Ureter (tissue), 1 donor: ENCODE data around the gene PM20D1. TPM values are rescaled to one million over a fixed set of nuclear protein-coding genes. Genes with fewer than 3 reads are reported as not detected.

ENCODE experiments used
- total RNA-seq: library from RNA; stranded (reverse); gene quantifications from one replicate; pipeline ENCODE4 v1.2.4, GENCODE V29; 2023
- donor health status: DM: yes; HTN: yes; CAD: no.

PM20D1 gene
- total RNA-seq, 1 donor from 2014 or later = 23.7 TPM

Other genes starting within 250 kb of the PM20D1 start
- 88.7 TPM for gene ELK4, start 218.1 kb downstream of the PM20D1 start, total RNA-seq
- 3.7 TPM for gene SLC45A3, start 169.6 kb downstream of the PM20D1 start, total RNA-seq
- gene NUCKS1, start 100.0 kb downstream of the PM20D1 start, total RNA-seq = 189 TPM
- gene RAB29, start 74.7 kb downstream of the PM20D1 start, total RNA-seq = 19.2 TPM
- gene SLC41A1, start 36.9 kb downstream of the PM20D1 start, total RNA-seq = 27.4 TPM
- 0.13 TPM for gene SLC26A9, start 93.3 kb upstream of the PM20D1 start, total RNA-seq
- gene RAB7B, start 153.3 kb upstream of the PM20D1 start, total RNA-seq = 11.7 TPM
- gene CTSE, start 173.8 kb upstream of the PM20D1 start, total RNA-seq = 25.3 TPM
- 27.1 TPM for gene RHEX, start 203.0 kb upstream of the PM20D1 start, total RNA-seq